Germinal center (tissue), 1 donor: ENCODE measurements around the gene LRRFIP1.
A peak's percentile ranks its signal among the peaks of the same experiment; 100 is the strongest.
"Not testable (repeated sequence)": the region's sequence is repeated elsewhere in the genome, so short reads cannot be mapped to it uniquely, and the experiment has no call there.

Source experiments
- DNase-seq: peaks from one replicate; pipeline ENCODE4 v3.0.0; 2012; ENCODE audit warnings: mixed read lengths, low spot score

The LRRFIP1 gene

GRCh38 chr2:237744613-237745249 is 117.3 kb downstream of the LRRFIP1 start:
- peak; percentile 84 for DNase-seq

- no peak for DNase-seq
Measured at GRCh38 chr2:237745250-237745613, 117.8 kb downstream of the LRRFIP1 start.

GRCh38 chr2:237746302-237747080 is 119.1 kb downstream of the LRRFIP1 start:
- no peak for DNase-seq

GRCh38 chr2:237747189-237747588 is 119.8 kb downstream of the LRRFIP1 start:
- no peak for DNase-seq

GRCh38 chr2:237749002-237749401 is 121.6 kb downstream of the LRRFIP1 start:
- DNase-seq: no peak

GRCh38 chr2:237749961-237750360 is 122.6 kb downstream of the LRRFIP1 start:
- no peak for DNase-seq

- DNase-seq: not testable (repeated sequence)
Measured at GRCh38 chr2:237750441-237750840, 123.1 kb downstream of the LRRFIP1 start.

- DNase-seq: no peak
Measured at GRCh38 chr2:237752761-237753165, 125.4 kb downstream of the LRRFIP1 start.

- no peak for DNase-seq
Measured at GRCh38 chr2:237754182-237754581, 126.8 kb downstream of the LRRFIP1 start.

- no peak for DNase-seq
Measured at GRCh38 chr2:237754626-237755248, 127.3 kb downstream of the LRRFIP1 start.

GRCh38 chr2:237757616-237758015 is 130.2 kb downstream of the LRRFIP1 start:
- no peak for DNase-seq

GRCh38 chr2:237758185-237758584 is 130.8 kb downstream of the LRRFIP1 start:
- DNase-seq: no peak

GRCh38 chr2:237759176-237759575 is 131.8 kb downstream of the LRRFIP1 start:
- DNase-seq: no peak

- no peak for DNase-seq
Measured at GRCh38 chr2:237760506-237761502, 133.4 kb downstream of the LRRFIP1 start.

- DNase-seq: not testable (repeated sequence)
Measured at GRCh38 chr2:237762291-237763182, 135.2 kb downstream of the LRRFIP1 start.

GRCh38 chr2:237763812-237764211 is 136.4 kb downstream of the LRRFIP1 start:
- DNase-seq: no peak

- DNase-seq: not testable (repeated sequence)
Measured at GRCh38 chr2:237765122-237765521, 137.7 kb downstream of the LRRFIP1 start.

GRCh38 chr2:237765875-237766274 is 138.5 kb downstream of the LRRFIP1 start:
- no peak for DNase-seq

- no peak for DNase-seq
Measured at GRCh38 chr2:237766340-237766739, 139.0 kb downstream of the LRRFIP1 start.

GRCh38 chr2:237772513-237772912 is 145.1 kb downstream of the LRRFIP1 start:
- no peak for DNase-seq

- DNase-seq: no peak
Measured at GRCh38 chr2:237773826-237774225, 146.4 kb downstream of the LRRFIP1 start.
